Fibroblast of villous mesenchyme (primary cell): ENCODE data around the gene RNF130. TPM values are rescaled to one million over a fixed set of nuclear protein-coding genes. Genes with fewer than 3 reads are reported as not detected.

Experiments
- DNase-seq: peaks from one replicate; pipeline ENCODE4 v3.0.0-alpha.2; 2010; ENCODE audit warnings: low read depth
- H3K4me3 ChIP-seq: 2 replicates; pipeline ENCODE4 v1.5.1; 2011; ENCODE audit warnings: low read depth, mild to moderate bottlenecking, low read length
- CTCF ChIP-seq: IDR thresholded peaks from 2 replicates; pipeline ENCODE4 v1.5.1; 2012; ENCODE audit warnings: low read depth, mild to moderate bottlenecking, low read length; ENCODE audit not compliant: insufficient read depth
- total RNA-seq: library from RNA; depleted of rRNA; stranded (reverse); fragments of >200 nt; gene quantifications from 2 replicates; pipeline ENCODE4 v1.2.3, GENCODE V29; 2012

The RNF130 gene
- total RNA-seq, 1 donor = 12.1 TPM

- no peak for TF ChIP-seq CTCF
- DNase-seq = no peak
- H3K4me3 ChIP-seq = no peak overlapping the region
Observed at GRCh38 chr5:180082633-180083420, 11.3 kb upstream of the RNF130 start.

DNA sequence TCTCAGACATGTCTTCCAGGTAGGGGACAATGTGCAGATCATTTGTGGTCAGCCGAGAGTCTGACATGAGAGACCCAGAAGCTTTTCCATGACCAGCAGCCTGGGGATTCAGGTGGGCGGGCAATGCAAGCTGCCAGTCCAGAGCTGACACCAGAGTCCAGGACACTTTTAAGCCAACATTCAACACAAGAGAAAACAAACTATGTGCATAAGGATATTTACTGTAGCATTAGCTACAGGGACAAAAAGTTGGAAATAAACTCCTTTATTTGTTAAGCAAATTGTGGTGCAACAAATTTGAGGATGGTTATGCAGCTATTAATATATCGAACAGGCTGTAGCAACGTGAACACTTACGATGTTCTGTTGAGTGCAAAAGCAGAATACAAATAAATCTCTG is 9.9 kb upstream of the RNF130 start:
- DNase-seq = no peak
- TF ChIP-seq CTCF = no peak
- no peak overlapping the region for H3K4me3 ChIP-seq

DNA sequence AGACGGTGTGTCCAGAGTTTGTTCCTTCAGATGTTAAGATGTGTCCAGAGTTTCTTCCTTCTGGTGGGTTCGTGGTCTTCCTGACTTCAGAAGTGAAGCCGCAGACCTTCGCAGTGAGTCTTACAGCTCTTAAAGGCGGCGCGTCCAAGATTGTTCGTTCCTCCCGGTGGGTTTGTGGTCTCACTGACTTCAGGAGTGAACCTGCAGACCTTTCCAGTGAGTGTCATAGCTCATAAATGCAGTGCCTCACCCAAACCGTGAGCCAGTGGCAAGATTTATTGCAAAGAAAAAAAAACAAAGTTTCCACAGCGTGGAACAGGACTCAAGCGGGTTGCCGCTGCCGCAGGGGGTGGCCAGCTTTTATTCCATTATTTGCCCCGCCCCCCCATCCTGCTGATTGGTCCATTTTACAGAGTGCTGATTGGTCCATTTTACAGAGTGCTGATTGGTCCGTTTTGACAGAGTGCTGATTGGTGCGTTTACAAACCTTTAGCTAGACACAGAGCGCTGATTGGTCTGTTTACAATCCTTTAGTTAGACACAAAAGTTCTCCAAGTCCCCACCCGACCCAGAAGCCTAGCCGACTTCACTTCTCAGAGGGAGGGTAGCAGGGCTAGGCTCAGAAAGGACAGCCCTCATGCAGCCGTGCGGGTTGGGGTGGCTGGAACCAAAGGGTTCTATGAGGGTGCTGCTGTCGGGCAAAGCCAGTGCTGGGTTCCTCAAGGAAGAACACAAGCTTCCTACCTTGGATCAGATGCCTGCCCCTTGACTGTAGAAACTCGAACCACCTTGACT is 9.1 kb upstream of the RNF130 start:
- no peak overlapping the region for H3K4me3 ChIP-seq
- no peak for DNase-seq
- TF ChIP-seq CTCF = no peak

DNA sequence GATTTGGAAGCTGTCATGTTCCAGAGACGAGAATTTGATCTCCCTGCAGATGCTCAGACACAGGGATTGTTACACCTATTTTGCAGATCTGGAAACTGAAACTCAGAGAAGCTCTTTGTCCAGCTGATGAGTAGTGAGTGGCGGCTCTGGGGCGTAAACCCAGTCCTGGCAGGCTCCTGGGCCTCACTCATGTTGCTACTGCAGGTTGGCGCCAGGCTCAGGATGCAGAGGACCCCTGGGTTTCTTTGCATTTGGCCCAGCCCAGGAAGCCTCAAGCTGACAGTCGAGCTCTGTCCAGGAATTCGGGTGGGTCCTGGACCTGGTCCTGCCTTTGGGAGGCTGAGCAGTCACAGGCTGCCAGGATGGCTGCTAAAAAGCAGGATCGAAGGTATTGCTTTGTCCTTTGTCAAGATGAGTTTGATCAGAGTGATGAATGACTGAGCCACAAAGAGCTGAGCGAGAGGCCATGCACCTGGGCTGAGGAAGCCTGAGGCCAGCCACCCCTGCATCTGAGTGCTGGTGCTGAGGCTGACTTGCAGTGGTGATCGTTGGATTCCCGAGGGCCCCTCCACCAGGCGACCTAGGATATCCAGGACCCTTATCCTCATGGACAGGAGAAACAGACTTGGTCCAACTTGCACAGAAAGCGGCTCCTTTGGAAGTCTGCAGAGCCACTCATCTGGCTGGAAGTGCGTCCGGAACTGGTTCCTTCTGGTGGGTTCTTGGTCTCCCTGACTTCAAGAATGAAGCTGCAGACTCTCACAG is 8.3 kb upstream of the RNF130 start:
- H3K4me3 ChIP-seq = no peak overlapping the region
- DNase-seq = no peak
- TF ChIP-seq CTCF = no peak

DNA sequence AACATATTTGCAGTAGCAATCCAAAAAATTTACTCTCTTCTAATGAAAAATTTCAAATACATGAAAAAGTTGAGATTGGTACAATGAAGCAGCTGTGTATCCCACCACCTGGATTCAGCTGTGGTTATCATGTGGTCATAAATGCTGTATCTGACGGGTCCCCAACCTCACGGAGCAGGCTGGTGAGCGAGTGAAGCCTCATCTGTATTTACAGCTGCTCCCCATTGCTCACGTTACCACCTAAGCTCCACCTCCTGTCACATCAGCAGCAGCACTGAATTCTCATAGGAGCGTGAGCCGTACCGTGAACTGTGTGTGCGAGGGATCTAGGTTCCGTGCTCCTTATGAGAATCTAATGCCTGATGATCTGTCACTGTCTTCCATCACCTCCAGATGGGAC is 6.8 kb upstream of the RNF130 start:
- DNase-seq = no peak
- H3K4me3 ChIP-seq = no peak overlapping the region
- TF ChIP-seq CTCF = no peak

GRCh38 chr5:180077594-180078284 is 6.2 kb upstream of the RNF130 start:
- no peak for TF ChIP-seq CTCF
- DNase-seq = no peak
- no peak overlapping the region for H3K4me3 ChIP-seq
